ENCODE data around the gene FHOD3.

DNA sequence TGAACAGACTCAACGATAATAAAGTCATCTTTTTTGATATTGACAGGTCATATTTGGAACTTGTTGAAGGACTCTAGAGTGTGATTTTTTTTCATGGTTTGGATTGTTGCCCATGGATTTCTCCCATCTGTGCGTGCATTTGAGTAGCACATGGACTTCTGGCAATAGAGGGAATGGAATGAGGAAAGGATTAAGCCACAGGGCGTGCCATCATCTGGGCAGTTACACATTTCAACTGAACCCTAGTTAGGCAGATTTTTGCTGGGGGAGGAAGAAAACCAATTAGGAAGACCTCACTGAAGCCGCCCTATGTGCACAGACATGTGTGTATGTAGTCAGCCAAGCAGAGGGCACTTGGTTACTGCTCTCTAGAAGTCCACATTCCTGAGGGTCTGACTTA is 458.7 kb downstream of the FHOD3 start:
- TF ChIP-seq, protein P1, sequence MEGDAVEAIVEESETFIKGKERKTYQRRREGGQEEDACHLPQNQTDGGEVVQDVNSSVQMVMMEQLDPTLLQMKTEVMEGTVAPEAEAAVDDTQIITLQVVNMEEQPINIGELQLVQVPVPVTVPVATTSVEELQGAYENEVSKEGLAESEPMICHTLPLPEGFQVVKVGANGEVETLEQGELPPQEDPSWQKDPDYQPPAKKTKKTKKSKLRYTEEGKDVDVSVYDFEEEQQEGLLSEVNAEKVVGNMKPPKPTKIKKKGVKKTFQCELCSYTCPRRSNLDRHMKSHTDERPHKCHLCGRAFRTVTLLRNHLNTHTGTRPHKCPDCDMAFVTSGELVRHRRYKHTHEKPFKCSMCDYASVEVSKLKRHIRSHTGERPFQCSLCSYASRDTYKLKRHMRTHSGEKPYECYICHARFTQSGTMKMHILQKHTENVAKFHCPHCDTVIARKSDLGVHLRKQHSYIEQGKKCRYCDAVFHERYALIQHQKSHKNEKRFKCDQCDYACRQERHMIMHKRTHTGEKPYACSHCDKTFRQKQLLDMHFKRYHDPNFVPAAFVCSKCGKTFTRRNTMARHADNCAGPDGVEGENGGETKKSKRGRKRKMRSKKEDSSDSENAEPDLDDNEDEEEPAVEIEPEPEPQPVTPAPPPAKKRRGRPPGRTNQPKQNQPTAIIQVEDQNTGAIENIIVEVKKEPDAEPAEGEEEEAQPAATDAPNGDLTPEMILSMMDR (IDR thresholded peaks at IDR 0.05; ENCODE audit: control extremely low read depth in 1 of 3, insufficient read depth in 1 of 3, low read depth in 1 of 3, low read length in 3 of 3), result no peak
- no peak for TF ChIP-seq TAF1 (IDR thresholded peaks at IDR 0.05; ENCODE audit: low read depth, low read length)
- TF ChIP-seq, protein P2, sequence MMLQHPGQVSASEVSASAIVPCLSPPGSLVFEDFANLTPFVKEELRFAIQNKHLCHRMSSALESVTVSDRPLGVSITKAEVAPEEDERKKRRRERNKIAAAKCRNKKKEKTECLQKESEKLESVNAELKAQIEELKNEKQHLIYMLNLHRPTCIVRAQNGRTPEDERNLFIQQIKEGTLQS (IDR thresholded peaks at IDR 0.05; ENCODE audit: insufficient read depth, low read depth, low read length), result no peak
- no peak for TF ChIP-seq POLR2A (IDR thresholded peaks at IDR 0.05; ENCODE audit: control extremely low read depth in 1 of 2, low read depth in 2 of 2, low read length in 2 of 2)
- no peak for TF ChIP-seq POLR2AphosphoS5 (IDR thresholded peaks at IDR 0.05; ENCODE audit: low read depth, low read length)
- TF ChIP-seq JUN (IDR thresholded peaks at IDR 0.05; ENCODE audit: low read depth, low read length), result no peak
